ENCODE measurements around the gene POTEJ.
"Not testable (repeated sequence)": the region's sequence is repeated elsewhere in the genome, so short reads cannot be mapped to it uniquely, and the experiment has no call there.

The POTEJ gene

GRCh38 chr2:130599393-130599792, 11.8 kb upstream of the POTEJ start, which contains the start of gene CFC1:
Gene CFC1, minus strand, starts transcription at chr2:130599575. Its CDS starts 288 bp downstream, at chr2:130599287.
- H3K4me3 ChIP-seq (ENCODE audit: control insufficient read depth, low read depth, low read length); DNase-seq (ENCODE audit: low read depth): not testable (repeated sequence)

- DNase-seq (ENCODE audit: low read depth); H3K4me3 ChIP-seq (ENCODE audit: control insufficient read depth, low read depth, low read length): not testable (repeated sequence)
Observed at GRCh38 chr2:130599926-130600325, 11.3 kb upstream of the POTEJ start.

- DNase-seq (ENCODE audit: low read depth); H3K4me3 ChIP-seq (ENCODE audit: control insufficient read depth, low read depth, low read length): not testable (repeated sequence)
Observed at GRCh38 chr2:130601648-130602302, 9.5 kb upstream of the POTEJ start.

GRCh38 chr2:130608276-130609001, 2.8 kb upstream of the POTEJ start:
- DNase-seq (ENCODE audit: low read depth); H3K4me3 ChIP-seq (ENCODE audit: control insufficient read depth, low read depth, low read length): not testable (repeated sequence)

GRCh38 chr2:130609002-130609920, 2.0 kb upstream of the POTEJ start:
- not testable (repeated sequence) for DNase-seq (ENCODE audit: low read depth); H3K4me3 ChIP-seq (ENCODE audit: control insufficient read depth, low read depth, low read length)

GRCh38 chr2:130610486-130610885, 754 bp upstream of the POTEJ start:
- H3K4me3 ChIP-seq (ENCODE audit: control insufficient read depth, low read depth, low read length); DNase-seq (ENCODE audit: low read depth): not testable (repeated sequence)

- not testable (repeated sequence) for DNase-seq (ENCODE audit: low read depth); H3K4me3 ChIP-seq (ENCODE audit: control insufficient read depth, low read depth, low read length)
Observed at GRCh38 chr2:130628784-130629475, 17.7 kb downstream of the POTEJ start.

- not testable (repeated sequence) for H3K4me3 ChIP-seq (ENCODE audit: control insufficient read depth, low read depth, low read length); DNase-seq (ENCODE audit: low read depth)
Observed at GRCh38 chr2:130638973-130639372, 27.7 kb downstream of the POTEJ start.

GRCh38 chr2:130641688-130642087, 30.4 kb downstream of the POTEJ start:
- H3K4me3 ChIP-seq (ENCODE audit: control insufficient read depth, low read depth, low read length); DNase-seq (ENCODE audit: low read depth): not testable (repeated sequence)

- DNase-seq (ENCODE audit: low read depth); H3K4me3 ChIP-seq (ENCODE audit: control insufficient read depth, low read depth, low read length): not testable (repeated sequence)
Observed at GRCh38 chr2:130649285-130649684, 38.0 kb downstream of the POTEJ start.

- not testable (repeated sequence) for DNase-seq (ENCODE audit: low read depth); H3K4me3 ChIP-seq (ENCODE audit: control insufficient read depth, low read depth, low read length)
Observed at GRCh38 chr2:130664506-130664905, 53.3 kb downstream of the POTEJ start.

- DNase-seq (ENCODE audit: low read depth); H3K4me3 ChIP-seq (ENCODE audit: control insufficient read depth, low read depth, low read length): not testable (repeated sequence)
Observed at GRCh38 chr2:130665596-130665995, 54.4 kb downstream of the POTEJ start.

GRCh38 chr2:130667516-130667915, 56.3 kb downstream of the POTEJ start:
- H3K4me3 ChIP-seq (ENCODE audit: control insufficient read depth, low read depth, low read length); DNase-seq (ENCODE audit: low read depth): not testable (repeated sequence)

GRCh38 chr2:130670026-130670745, 58.9 kb downstream of the POTEJ start:
- DNase-seq (ENCODE audit: low read depth); H3K4me3 ChIP-seq (ENCODE audit: control insufficient read depth, low read depth, low read length): not testable (repeated sequence)

GRCh38 chr2:130692041-130692770, 81.0 kb downstream of the POTEJ start:
- H3K4me3 ChIP-seq (ENCODE audit: control insufficient read depth, low read depth, low read length); DNase-seq (ENCODE audit: low read depth): not testable (repeated sequence)
